Measurements from ENCODE around the gene CHST11. TPM values are rescaled to one million over a fixed set of nuclear protein-coding genes. Genes with fewer than 3 reads are reported as not detected.

The CHST11 gene
- total RNA-seq, 1 donor from 2014 or later: 46.2 TPM

GRCh38 chr12:104704224-104704779, 247.6 kb downstream of the CHST11 start:
- DNase-seq (no peak), ATAC-seq (no peak)
- Histone ChIP-seq H3K4me1 (no peaks in the 10 kb centered on the region), H3K27ac (no peak overlapping the region), H3K36me3 (no peaks in the 10 kb centered on the region), H3K9me3 (no peaks in the 10 kb centered on the region), H3K4me3 (no peak overlapping the region), H3K27me3 (ENCODE audit: low read depth) (no peaks in the 10 kb centered on the region)
- intact Hi-C loops (cut with DNase I): no loop called here
- no peak for TF ChIP-seq CTCF (IDR thresholded peaks at IDR 0.05)

GRCh38 chr12:104707194-104707593, 250.4 kb downstream of the CHST11 start:
- H3K27ac ChIP-seq: no peak overlapping the region
- H3K4me1 ChIP-seq: peaks cover 22% of the 10 kb centered on the region
- H3K4me3 ChIP-seq: no peak overlapping the region
- intact Hi-C loops (cut with DNase I): no loop called here
- no peak for DNase-seq
- TF ChIP-seq CTCF (IDR thresholded peaks at IDR 0.05): no peak
- no peaks in the 10 kb centered on the region for H3K36me3 ChIP-seq
- H3K9me3 ChIP-seq: no peaks in the 10 kb centered on the region
- no peaks in the 10 kb centered on the region for H3K27me3 ChIP-seq (ENCODE audit: low read depth)
- no peak for ATAC-seq

- no peak for TF ChIP-seq CTCF (IDR thresholded peaks at IDR 0.05)
- no peaks in the 10 kb centered on the region for H3K36me3 ChIP-seq
- peaks cover 22% of the 10 kb centered on the region for H3K4me1 ChIP-seq
- no peaks in the 10 kb centered on the region for H3K9me3 ChIP-seq
- no peak overlapping the region for H3K4me3 ChIP-seq
- H3K27ac ChIP-seq: no peak overlapping the region
- DNase-seq (no peak), ATAC-seq (no peak)
- intact Hi-C loops (cut with DNase I): no loop called here
- H3K27me3 ChIP-seq (ENCODE audit: low read depth): no peaks in the 10 kb centered on the region
Observed at GRCh38 chr12:104707794-104708558, 251.2 kb downstream of the CHST11 start.

GRCh38 chr12:104708891-104709290, 252.1 kb downstream of the CHST11 start:
- no peak overlapping the region for H3K4me3 ChIP-seq
- no peak overlapping the region for H3K27ac ChIP-seq
- H3K9me3 ChIP-seq: no peaks in the 10 kb centered on the region
- intact Hi-C loops (cut with DNase I): no loop called here
- no peak for TF ChIP-seq CTCF (IDR thresholded peaks at IDR 0.05)
- no peak for DNase-seq
- H3K4me1 ChIP-seq: peaks cover 22% of the 10 kb centered on the region
- no peak for ATAC-seq
- H3K27me3 ChIP-seq (ENCODE audit: low read depth): no peaks in the 10 kb centered on the region
- no peaks in the 10 kb centered on the region for H3K36me3 ChIP-seq

GRCh38 chr12:104709692-104710435, 253.1 kb downstream of the CHST11 start:
- H3K27ac ChIP-seq: no peak overlapping the region
- H3K27me3 ChIP-seq (ENCODE audit: low read depth): no peaks in the 10 kb centered on the region
- peaks cover 22% of the 10 kb centered on the region for H3K4me1 ChIP-seq
- ATAC-seq (no peak), DNase-seq (no peak)
- no peak overlapping the region for H3K4me3 ChIP-seq
- no peaks in the 10 kb centered on the region for H3K36me3 ChIP-seq
- no peaks in the 10 kb centered on the region for H3K9me3 ChIP-seq
- intact Hi-C loops (cut with DNase I): no loop called here
- no peak for TF ChIP-seq CTCF (IDR thresholded peaks at IDR 0.05)

All from lower lobe of right lung (tissue), 2 donors.